GM19025 (cell line): ENCODE measurements around the gene CHST11.
"Not testable (repeated sequence)": the region's sequence is repeated elsewhere in the genome, so short reads cannot be mapped to it uniquely, and the experiment has no call there.

Experiments used
- ATAC-seq: cut with Tn5 transposase; IDR thresholded peaks from one replicate; pipeline ENCODE4 v1.9.1; 2021; ENCODE audit warnings: mild to moderate bottlenecking, low read depth, moderate library complexity; ENCODE audit not compliant: unreplicated experiment

CHST11 gene

DNA sequence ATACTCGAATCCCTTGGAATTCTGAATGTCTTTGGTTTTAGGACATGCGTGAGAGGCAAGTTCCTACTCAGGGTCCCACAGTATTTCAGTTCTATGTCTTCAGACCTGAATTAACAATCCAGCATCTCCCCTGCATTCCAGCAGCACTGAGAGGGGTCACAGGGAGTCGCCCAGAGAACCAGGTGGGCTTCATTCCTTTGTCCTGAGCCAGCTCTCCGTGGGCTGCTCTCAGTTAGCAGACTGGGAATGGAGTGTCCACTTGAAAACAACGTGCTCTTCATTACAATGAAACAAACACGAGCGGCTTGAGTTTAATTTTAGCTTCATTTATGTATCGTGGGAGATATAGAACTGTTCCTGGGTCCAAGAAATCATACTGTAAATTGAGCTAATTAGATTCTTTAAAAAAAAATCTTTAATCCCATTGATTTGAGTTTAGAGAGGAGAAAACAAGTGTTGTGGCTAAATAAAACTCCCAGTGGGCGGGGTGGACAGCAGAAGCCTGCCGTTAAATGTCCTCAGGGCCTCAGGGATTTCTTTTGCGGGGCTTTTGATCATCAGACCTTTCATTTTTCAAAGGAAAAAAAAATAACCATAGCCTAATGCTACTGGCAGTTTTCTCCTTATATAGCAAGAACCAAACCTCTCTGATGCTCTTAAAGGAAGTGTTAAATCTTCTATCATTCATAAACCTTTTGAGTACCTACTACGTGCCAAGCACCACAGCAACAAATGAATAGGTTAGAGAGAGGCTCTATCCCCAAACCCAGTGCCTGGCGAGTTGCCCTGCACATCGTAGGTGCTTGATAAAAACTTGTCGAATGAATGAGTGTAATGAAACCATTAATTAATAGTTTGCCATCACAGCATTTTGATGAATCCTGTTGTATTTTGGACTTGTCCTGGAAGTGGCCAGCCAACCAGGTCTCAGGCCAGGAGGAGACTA is 140.4 kb downstream of the CHST11 start:
- no peak for ATAC-seq

DNA sequence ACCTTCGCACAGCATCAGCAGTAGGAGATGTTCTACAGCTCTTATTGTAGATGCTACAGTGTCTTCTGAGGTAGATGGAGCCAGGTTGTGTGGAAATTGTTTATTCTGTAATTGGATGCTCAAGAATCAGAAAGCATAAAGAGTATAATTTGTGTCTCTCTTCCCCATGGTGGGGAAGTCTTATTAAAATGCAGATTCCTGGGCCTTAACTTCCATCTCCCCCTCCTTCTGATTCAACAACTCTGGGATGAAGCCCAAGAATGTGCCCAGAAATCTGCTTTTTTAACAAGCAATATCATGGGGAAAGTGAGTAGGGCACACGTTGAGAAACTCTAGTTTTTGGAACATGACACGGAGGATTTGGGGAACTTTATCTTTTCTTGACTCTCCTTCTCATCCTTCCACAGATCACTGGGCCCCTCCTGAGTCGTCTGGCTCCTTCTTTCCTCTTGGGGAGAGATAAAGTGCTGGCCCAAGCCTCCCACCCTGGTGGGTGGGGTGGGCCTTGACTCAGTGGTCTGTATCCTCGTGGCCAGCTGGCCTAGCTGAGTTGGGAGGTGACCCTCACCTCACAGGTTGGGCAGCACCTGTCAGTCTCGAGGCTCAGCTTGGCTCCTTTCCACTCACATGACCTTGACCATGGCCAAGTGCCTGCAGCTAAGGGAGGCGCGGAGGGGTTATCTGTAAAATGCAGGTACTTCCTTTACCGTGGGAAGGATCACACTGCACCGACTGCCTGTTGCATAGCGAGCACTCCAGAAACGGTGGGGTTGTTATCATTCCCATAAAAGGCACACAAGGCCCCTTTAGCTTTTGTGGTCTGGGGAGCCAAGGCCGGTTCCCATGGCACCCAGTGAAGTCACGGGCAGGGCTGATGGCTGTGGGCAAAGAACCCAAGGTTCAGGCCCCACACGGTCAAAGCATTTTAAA is 141.9 kb downstream of the CHST11 start:
- no peak for ATAC-seq

DNA sequence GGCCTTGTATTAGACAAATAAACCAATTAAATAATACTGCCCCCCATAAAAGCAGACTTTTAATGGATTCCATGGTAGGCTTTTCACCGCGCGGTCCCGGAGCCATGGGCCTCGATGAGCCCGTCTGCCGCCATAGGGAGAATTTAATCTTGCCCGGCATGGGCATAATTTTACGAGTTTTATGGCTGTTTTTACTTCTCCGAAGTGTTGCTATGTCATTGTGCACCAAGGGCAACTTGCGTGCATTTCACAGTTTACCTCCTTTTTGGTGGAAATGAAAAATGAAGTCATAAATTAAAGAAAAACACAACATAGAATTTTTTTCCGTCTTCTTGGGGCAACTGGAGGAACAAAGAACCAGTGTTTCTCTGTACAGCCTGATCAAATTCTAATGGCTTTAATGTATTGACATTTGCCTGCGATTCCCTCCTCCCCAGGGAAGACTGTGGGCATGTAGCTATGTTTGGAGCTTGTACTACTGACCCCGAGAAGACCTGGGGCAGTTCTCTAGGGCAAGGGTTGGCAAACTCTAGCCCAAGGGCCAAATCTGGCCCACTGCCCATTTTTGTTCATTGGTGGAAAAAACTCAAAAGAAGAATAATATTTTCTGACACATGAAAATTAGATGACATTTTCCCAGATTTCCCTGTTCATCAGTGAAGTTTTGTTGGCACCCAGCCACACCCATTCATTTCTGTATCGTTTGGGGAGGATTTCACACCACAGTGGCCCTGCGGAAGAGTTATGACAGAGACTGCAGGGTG is 142.7 kb downstream of the CHST11 start:
- ATAC-seq = no peak

DNA sequence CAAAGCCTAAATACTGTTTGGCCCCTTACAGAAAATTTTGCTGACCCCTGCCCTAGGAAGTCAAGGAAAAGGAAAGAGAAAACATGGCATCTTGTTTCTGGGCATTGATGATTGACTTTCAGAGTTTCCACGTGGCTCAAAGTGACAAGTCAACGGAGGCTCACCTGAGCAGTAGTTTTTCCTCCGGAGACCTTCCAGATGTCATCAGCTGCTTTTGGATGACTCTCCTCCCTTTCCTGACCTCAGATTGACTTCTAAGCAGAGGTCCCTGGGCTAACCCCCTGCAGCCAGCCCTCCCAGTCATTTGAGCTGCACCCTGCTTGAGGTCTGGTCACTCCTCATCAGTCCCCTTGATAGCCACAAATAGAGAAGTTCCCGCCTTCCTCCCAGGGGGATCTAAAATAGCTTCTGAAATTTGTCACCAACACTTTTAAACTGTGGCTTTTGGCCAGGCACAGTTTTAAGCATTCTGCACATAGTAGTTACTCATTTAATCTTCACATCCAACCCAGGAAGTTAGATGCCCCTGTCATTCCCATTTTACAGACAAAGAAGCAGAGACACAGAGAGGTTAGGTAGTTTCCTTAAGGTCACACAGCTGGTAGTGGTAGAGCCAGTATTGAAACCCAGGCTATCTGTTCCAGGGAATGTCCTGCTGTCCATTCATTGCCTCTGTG is 143.4 kb downstream of the CHST11 start:
- ATAC-seq = peak; percentile 42

DNA sequence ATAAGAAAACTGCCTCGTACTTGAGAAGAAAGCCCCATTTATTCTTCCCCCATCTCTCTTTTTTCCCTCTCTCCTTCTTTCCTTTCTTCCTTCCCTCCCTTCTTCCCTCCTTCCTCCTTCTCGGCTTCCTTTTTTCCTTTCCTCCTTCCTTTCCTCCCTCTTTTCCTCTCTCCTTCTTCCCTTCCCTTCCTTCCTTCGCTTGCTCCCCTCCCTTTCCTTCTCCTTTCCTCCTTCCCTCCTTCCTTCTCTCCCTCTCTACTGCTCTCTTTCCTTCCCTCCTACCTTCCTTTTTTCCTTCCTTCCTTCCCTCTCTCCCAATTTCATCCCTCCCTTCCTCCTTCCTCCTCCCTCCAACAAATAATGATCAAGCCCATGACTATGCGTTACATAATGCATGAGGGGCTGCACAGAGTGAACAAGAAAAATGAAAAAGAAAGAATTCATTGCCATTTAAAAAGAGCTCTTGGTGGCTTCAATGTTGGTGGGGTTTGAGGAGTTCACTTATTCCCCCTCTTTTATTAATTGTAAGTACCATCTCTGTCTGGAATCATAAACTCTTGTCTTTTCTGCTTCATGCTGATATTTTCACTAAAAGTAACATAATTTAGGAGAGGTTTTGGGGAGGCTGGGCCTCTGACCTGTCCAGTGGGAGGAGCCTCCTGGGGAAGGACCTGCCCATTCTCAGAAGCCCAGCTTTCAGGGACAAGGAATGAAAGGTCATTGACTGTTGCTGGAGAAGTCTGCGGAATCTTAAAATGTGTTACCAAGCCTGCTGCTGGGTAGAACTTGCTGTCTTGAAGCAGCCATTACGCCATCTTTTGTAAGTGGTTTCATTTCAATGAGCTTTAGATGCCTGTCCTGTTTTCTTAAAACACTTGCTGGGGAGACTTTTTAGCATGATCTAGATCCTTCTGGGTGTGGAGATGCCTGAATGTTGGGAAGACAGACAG is 144.3 kb downstream of the CHST11 start:
- ATAC-seq = no peak

DNA sequence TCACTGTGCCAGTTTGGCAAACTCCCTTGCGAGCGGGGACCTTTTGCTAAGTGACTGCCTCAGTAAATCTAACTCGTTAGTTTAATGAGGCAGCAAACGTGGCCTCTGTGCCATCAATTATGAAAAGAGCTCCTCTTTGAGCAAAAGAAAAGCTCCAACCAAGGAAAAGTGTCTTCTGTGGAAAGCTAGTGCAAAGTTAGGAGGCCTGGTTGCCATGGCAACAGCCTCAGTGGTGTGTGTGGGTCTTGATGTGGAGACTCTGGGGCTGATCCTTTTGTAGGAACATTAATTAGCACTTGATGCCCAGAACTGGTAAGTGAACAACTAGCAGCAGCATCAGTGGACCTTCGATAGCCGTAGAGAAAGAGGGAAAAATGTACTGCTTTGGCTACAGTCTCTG is 145.7 kb downstream of the CHST11 start:
- ATAC-seq = no peak

DNA sequence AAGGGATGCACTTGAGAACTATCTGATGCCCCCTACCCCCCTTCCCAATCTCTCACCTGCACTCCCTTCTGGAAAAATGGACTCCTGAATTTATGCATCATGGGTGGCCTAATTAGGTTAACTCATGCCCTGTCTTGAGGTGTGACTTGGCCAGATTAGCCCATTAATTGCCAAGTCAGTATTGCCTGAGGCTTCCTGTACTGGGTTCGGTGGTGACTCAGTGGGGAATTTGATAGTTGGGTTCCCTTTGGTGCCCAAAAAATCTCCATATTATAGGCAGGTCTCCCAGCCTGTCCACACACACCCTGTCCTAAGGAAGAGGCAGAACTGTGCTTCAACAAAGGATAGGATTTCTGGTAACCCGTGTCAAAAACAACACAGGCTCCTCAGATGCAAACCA is 146.1 kb downstream of the CHST11 start:
- no peak for ATAC-seq

DNA sequence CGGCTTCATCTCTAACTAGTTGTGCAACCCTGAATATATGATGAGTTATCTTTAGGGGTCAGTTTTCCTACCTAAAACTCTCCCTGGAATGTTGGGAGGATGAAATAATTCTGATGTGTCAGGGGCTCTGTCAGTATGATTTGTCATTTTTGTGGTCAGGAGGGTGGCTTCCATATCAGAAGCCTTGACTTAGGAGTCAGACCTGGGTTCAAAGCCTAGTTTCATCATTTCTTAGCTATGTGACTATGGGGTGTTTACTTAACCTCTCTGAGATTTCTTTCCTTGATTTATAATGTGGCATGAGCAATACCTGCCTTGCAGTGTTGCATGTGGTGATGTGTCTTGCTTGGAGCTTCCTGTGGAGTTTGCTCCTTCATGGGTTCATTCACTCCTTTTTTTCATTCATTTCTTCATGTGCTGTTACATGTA is 146.8 kb downstream of the CHST11 start:
- ATAC-seq = no peak

DNA sequence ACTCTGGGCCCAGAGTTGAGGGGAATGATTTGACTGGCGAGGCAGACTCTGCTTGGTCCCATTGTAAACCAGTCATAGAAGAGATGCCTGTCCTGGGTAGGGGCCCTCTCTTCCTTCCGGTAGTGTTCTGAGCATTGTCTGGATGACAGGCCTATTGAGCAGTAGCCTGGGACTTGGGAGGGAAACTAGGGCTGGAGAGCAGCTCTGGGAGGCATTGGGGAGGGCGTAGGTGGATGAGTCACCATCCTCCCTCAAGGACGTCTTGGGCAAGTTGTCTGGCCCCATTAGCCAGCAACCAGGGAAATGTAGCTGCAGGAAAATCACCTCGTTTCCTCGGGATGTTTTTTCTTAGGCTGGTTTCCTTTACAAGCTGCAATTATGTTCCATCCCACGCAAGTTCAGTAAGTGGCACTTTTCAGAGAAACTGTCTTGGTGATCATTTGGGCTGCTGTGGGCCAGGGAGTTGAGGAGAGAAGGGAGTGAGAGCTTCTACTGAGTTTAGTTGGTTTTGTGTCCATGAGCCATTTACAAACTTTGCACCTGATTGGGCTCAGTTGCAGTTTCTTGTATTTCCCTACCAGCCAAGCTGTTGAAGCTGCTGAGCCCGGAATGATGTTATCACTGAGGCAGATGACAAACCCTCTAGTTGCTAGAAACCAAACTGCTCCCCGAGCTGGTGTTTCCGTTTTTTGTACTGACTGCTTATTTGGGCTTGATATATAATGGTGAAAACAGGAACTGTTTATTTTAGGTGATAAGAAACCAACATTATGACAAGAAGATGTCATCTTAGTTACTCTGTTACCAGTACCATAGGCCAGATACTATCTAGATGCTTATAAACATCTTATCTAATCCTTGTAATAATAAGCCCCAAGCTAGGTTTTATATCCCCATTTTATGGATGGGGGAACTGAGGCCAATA is 147.6 kb downstream of the CHST11 start:
- peak; percentile 52 for ATAC-seq

DNA sequence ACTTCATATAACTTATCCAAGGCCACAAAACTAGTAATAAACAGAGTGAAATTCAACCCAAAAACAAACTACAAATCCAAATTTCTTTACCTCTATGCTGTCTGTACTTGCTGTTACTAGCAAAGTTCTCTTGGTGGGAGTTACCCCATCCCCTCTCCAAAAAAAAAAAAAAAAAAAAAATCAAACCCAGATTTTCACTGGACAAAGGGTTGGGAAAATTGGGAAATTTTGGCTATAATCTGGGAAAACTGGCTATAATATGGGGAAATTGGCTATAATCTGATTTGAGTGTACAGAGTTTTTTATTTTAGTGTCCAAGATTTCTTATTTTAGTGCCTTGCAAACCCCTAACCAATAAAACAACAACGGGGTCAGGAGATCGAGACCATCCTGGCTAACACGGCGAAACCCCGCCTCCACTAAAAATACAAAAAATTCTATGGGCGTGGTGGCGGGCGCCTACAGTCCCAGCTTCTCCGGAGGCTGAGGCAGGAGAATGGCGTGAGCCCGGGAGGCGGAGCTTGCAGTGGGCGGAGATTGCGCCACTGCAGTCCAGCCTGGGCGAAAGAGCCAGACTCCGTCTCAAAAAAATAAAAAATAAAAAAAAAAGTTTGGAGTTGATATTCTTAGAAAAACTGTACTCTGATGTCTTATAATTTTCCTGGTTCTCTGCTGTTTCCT is 148.4 kb downstream of the CHST11 start:
- ATAC-seq = no peak

DNA sequence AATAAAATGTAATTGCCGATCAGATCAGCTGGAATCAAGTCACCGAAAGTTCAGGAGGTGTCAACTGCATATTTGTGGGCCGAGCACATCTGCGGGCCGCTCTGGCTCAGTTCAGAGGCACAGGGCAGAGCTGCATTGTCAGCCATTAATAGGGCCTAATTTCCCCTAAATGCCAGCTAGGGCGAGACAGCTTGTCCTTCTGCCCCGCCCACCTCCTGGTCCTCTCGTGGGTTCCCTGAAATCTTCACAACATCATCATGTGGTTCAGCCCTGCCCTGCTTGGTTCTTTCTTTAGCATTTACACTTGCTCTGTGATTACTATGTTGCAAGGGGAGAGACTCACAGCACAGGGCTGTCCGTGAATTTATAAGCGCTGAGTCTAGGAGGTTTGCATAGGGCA is 148.9 kb downstream of the CHST11 start:
- no peak for ATAC-seq

DNA sequence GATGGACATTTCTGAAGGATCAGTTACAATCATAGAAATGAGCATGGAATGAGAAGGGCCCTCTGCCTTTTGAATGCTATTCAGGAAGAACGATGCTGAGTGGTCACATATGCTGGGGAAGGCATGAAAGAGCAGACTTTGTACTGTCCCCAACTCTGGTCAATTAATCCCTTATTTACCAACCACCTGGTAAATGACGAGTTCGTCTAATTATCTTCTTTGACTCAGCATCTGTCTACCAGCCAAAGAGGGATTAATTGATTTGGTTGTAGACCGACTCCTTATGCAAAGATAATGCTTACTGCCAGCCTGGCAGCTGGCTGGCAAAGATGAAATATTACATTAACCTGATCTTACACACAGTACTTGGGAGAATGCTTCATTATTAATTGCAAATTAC is 152.2 kb downstream of the CHST11 start:
- ATAC-seq = no peak

DNA sequence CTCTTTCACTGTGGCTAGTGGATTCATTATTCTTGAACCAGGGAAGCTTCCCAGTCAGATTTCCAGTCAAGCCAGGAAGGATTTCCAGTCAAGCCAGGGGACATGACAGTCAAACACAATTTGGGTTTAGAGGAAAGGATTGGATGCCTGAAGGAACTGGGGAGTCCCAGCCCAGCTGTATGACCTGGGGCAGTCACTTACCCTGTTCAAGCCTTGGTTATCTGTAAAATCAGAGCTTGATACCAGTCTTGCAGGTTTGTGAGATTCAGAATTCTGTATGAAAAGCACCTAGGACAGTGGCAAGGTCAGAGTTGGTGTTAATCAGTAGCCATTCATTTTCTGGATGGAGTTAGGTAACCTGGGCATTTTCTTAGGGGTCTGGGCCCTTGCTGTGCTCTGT is 152.7 kb downstream of the CHST11 start:
- ATAC-seq = no peak

DNA sequence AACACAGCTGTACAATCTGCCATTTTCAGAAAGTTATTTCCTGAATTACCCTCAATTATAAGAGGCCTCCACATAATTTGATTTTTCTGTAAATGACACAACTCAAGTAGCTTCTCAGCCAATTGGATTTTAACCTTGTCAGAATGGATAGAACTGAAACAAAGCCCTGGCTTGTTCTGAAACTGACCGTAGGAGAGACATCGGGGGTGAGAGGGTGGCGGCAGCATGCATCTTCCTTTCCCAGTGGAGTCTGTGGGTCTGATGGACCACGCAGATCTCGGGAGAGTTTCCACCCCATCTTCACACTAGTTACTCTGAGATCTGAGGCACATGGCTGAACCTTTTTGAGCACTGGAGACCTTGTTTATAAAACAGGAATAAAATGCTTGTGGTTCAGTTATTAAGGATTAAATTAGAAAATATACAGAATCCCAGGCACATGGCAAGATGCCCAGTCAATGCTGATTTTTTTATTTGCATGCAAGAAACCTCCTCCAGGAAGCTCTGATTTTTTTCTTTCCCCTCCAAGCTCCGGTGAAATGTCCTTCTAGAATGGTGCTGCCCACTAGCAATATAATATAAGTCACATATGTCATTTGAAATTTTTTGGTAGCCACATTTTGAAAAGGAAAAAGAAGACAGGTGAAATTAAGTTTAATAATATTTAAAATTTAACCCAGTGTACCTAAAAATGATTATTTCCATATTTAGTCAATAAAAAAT is 153.9 kb downstream of the CHST11 start:
- ATAC-seq = no peak

DNA sequence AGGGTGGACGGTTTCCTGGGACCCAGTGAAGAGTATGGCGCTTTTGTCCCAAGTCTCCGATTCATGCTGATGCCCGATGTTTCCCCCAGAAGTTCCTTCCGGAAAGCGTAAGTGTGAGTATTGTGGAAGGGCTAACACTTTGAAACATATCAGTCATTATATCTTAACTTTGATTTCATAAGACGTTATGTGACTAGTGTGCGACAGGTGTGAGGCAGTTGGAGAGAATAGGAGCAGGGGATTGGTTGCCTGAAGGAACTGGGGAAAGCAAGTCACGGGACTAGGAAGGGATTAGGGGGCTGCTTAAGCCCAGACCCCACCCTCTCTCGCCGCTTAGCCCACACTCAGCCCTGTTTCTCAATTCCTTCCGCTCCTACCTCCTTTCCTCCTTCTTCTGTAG is 154.9 kb downstream of the CHST11 start:
- ATAC-seq = no peak

DNA sequence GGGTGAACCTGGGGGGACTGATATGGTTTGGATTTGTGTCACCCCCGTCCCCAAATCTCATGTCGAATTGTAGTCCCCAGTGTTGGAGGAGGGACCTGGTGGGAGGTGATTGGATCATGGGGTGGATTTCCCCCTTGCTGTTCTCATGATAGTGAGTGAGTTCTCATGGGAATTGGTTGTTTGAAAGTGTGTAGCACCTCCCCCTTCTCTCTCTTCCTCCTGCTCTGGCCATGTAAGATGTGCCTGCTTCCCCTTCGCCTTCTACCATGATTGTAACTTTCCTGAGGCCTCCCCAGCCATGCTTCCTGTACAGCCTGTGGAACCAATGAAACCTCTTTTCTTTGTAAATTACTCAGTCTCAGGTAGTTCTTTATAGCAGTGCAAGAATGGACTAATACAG is 156.6 kb downstream of the CHST11 start:
- not testable (repeated sequence) for ATAC-seq
